Tracheal epithelial cell (primary cell): Measurements from ENCODE around the gene BCL2. TPM values are rescaled to one million over a fixed set of nuclear protein-coding genes. Genes with fewer than 3 reads are reported as not detected.

Experiments
- total RNA-seq: library from RNA; depleted of rRNA; stranded (reverse); fragments of >200 nt; gene quantifications from 2 replicates; pipeline ENCODE4 v1.2.1, GENCODE V29; 2014

The BCL2 gene
- total RNA-seq, result 1.9 and 2.6 TPM in 2 replicates

GRCh38 chr18:63319383-63320122 lies at the start of gene BCL2:
TSS of gene BCL2 (minus strand) at chr18:63319769.

GRCh38 chr18:63367053-63367953 lies 47.7 kb upstream of the BCL2 start, which contains the start of gene KDSR:
TSS of gene KDSR (minus strand) at chr18:63367206. CDS start at chr18:63367118, 88 bp downstream.

Other genes with a start within 250 kb of the BCL2 start
- gene KDSR, start 47.4 kb upstream of the BCL2 start, total RNA-seq, result 50.3 and 53.3 TPM in 2 replicates
- gene VPS4B, start 102.7 kb upstream of the BCL2 start, total RNA-seq, result 109 and 114 TPM in 2 replicates
- 883 and 1,115 TPM in 2 replicates for gene SERPINB5, start 157.2 kb upstream of the BCL2 start, total RNA-seq
- gene SERPINB12, start 222.6 kb upstream of the BCL2 start, total RNA-seq, result 0.43 and 0.48 TPM in 2 replicates